ENCODE data around the gene SHOX.
"Not testable (repeated sequence)": the region's sequence is repeated elsewhere in the genome, so short reads cannot be mapped to it uniquely, and the experiment has no call there.

GRCh38 chrX:589261-589660, 41.3 kb upstream of the SHOX start:
- TF ChIP-seq POLR2A (IDR thresholded peaks at IDR 0.05) = not testable (repeated sequence)
- TF ChIP-seq, protein P1, sequence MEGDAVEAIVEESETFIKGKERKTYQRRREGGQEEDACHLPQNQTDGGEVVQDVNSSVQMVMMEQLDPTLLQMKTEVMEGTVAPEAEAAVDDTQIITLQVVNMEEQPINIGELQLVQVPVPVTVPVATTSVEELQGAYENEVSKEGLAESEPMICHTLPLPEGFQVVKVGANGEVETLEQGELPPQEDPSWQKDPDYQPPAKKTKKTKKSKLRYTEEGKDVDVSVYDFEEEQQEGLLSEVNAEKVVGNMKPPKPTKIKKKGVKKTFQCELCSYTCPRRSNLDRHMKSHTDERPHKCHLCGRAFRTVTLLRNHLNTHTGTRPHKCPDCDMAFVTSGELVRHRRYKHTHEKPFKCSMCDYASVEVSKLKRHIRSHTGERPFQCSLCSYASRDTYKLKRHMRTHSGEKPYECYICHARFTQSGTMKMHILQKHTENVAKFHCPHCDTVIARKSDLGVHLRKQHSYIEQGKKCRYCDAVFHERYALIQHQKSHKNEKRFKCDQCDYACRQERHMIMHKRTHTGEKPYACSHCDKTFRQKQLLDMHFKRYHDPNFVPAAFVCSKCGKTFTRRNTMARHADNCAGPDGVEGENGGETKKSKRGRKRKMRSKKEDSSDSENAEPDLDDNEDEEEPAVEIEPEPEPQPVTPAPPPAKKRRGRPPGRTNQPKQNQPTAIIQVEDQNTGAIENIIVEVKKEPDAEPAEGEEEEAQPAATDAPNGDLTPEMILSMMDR (IDR thresholded peaks at IDR 0.05) = not testable (repeated sequence)

All from thyroid gland (tissue), 4 donors.